Umbilical cord (tissue), 2 donors: ENCODE measurements around the gene KIAA0513. TPM values are rescaled to one million over a fixed set of nuclear protein-coding genes. Genes with fewer than 3 reads are reported as not detected.

Experiments
- DNase-seq: peaks from one replicate; pipeline ENCODE4 v3.0.0-alpha.2; 2015; ENCODE audit warnings: low spot score
- total RNA-seq: library from RNA; depleted of rRNA; stranded (reverse); fragments of >200 nt; gene quantifications from one replicate; pipeline ENCODE4 v1.2.3, GENCODE V29; 2014; ENCODE audit warnings: low replicate concordance; ENCODE audit not compliant: insufficient read depth

The KIAA0513 gene
- total RNA-seq, 1 donor from 2014 or later, result 8.2 TPM

DNA sequence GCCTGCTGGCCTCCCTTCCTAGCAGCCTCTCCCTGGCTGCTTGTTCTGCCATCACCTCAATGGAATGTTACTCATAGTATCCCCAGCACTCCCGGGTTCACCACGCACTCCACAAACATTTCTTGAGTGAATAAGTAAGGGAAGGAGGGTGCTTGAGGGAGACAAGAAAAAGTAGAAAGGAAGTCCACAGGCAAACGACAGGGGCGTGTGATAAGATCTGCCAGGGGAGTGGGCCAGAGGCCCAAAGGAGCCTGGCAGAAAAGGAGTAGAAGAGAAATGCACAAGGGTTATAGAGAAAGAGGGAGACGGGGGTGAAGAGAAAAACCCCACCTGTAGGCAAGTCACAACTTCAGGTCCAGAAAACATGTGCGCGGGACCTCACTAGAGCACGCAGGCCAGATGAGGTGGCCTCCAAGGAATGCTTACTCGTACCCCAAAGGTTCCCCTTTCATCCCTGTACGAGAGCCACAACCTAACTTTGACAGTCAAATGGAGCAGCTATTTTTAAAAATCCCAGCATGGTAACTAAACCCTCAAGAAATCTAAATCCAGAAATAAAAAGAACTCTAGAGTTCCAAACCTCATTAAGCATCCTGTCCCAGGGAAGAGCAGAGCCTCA lies 22.9 kb upstream of the KIAA0513 start:
- DNase-seq, result peak; percentile 84

DNA sequence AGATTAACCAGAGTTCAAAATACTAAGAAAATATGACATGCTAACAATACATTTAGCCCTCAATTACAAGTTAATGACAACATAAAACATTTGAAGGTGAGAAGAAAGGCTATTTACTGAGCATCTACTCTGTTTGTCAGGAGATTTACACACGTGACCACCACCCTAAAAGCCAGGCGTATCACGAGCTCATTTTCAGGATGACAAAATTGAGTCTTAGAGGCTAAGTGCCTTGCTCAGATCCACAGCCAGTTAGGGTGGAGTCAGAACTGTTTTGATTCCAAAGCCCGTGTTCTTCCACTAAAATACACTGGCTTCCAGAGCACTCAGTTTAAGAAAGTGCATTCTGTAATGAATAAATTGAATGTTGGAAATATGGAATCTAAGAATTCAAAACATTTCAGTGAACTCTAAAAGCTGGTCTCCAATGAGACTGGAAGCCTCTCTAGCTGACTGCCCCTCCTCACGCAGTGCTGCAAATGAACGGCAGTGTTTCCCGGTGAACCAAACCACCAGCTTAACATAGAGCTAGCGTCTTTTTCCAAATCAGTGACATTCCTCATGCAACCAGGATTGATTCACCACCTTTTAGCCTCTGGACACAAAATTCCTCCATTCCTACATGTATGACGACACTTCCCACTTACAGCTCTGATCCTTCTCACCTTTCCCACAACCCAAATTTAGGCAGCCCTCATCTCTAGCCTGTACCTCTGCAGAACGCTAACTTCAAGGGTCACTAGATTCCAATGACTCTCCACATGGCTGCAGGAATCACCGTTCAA lies 22.1 kb upstream of the KIAA0513 start:
- peak; percentile 88 for DNase-seq

- DNase-seq, result no peak
Observed at GRCh38 chr16:85006639-85007038, 21.0 kb upstream of the KIAA0513 start.

GRCh38 chr16:85007496-85008214 lies 19.9 kb upstream of the KIAA0513 start:
- no peak for DNase-seq

DNA sequence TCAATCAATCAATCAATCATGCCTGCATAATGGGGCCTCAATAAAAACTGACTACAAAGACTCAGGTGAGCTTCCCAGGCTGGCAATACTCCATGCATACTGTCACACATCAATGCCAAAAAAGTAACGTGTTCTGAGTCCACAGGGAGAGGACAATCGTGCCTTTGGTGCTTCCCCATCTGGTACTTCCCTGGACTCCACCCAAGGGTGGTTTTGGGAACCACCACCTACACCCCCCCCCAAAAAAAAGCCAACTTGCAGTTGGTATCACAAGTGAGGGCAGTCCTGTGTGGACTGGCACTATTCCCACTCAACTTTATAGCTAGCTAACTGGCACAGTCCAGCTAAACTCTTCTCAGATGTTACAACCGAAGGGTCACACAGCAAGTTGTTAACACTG lies 19.3 kb upstream of the KIAA0513 start:
- DNase-seq, result no peak

DNA sequence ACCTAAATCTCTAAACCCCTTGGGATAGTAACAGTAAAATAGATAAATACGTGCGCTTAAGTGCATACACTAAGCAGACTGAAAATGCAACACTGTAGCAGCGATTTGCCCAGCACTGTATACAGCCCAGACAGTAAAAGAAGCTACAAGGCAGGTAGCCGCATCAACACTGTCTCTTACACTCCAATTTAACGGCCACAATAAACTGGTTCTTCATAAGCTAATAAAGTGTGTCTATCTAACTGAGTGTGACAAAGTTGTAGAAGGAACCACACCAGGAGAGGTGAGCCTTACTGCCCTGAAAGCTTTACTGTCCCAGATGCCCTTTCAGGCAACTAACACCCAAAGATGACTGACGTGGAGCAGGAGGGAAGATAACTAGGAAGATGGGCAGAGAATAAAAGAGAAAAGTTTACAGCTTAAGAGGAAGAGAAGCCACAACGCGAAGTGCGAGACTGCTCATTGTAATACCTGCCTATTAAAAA lies 17.1 kb upstream of the KIAA0513 start:
- DNase-seq, result no peak

GRCh38 chr16:85010931-85011845 lies 16.4 kb upstream of the KIAA0513 start, which contains the start of gene ZDHHC7:
Gene ZDHHC7, minus strand, starts transcription at chr16:85011535. Its CDS starts 20,917 bp downstream, at chr16:84990618.
- DNase-seq, result peak; percentile 90

DNA sequence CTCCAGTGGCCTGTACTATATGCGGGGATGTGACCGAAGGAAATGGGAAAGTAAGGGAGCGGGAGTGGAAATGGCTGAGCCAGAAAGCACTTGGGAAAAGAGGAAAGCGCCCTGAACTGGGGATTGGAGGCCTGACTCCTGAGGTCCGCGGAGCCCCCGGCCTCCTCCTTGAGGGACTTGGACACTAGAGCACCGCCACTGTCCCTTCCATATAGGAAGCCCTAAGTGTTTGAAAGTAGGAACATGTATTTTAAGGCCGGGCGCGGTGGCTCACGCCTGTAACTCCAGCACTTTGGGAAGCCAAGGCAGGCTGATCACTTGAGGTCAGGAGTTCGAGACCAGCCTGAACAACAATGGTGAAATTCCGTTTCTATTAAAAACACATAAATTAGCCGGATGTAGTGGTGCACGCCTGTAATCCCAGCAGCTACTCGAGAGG lies 15.7 kb upstream of the KIAA0513 start:
- no peak for DNase-seq

- DNase-seq, result no peak
Observed at GRCh38 chr16:85014311-85014710, 13.3 kb upstream of the KIAA0513 start.

- peak; percentile 42 for DNase-seq
Observed at GRCh38 chr16:85015481-85016187, 12.0 kb upstream of the KIAA0513 start.

DNA sequence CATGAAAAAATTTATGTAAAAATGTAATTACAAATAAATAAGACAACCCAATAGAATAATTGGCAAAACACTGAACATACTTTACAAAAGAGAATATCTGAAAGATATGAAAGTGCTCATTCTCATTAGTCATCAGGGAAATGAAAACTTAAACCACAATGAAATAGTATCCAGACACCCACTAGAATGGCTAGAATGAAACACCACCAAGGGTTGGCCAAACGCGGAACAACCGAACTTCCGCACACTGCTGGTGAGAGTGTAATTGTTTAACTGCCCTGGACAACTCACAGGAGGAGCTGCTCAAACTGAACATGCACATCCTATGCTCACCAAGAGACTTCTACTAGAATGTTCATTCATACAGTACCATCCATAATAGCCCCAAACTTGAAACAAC lies 10.4 kb upstream of the KIAA0513 start:
- DNase-seq, result no peak

- DNase-seq, result no peak
Observed at GRCh38 chr16:85017633-85018032, 10.0 kb upstream of the KIAA0513 start.

DNA sequence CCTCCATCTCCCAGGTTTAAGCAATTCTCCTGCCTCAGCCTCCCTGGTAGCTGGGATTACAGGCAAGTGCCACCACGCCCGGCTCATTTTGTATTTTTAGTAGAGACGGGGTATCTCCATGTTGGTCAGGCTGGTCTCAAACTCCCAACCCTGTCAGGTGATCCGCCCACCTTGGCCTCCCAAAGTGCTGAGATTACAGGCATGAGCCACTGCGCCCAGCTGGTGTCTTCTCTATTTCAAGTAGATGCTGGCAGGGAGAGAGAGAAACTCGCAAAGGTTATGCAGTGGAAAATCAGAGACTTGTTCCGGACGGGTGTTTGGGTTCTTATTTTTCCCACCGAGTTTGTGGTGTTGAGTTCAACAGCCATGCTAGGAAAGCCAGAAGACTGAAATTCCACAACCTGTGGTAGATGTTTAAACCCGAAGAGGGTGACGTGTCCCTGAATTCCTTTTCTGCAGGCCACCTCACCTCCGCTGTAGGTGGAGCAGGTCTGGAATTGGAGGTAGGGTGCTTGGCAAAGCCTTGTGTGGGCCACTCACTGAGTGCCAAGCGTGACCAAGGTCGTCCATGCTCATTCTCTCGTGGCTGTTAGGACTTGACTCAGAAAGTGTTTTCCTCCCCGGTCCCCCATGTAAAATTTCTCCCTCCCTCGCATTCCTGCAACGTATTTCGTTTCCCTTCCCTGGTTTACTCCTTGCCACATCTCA lies 8.9 kb upstream of the KIAA0513 start:
- DNase-seq, result no peak

- no peak for DNase-seq
Observed at GRCh38 chr16:85019659-85020245, 7.8 kb upstream of the KIAA0513 start.

GRCh38 chr16:85025781-85026653 lies 1.6 kb upstream of the KIAA0513 start:
- no peak for DNase-seq

DNA sequence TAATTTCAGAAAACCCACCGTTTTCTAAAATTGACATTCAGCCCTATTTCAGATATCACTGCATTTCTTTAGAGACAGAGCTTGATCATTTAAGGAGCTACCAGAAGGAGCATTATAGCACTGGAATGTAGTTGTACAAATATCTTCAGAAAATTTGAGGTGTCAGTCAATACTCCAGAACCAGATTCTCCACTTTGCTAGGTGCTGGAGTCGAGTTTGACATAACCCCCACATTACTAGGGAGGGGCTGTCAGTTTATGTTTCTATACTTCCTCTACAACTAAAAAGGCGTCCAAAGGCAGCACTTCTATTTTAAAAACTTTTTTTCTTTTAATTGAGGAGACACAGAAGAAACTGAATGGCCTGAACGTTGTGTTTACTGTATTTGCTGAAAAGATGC lies 892 bp upstream of the KIAA0513 start:
- DNase-seq, result no peak

DNA sequence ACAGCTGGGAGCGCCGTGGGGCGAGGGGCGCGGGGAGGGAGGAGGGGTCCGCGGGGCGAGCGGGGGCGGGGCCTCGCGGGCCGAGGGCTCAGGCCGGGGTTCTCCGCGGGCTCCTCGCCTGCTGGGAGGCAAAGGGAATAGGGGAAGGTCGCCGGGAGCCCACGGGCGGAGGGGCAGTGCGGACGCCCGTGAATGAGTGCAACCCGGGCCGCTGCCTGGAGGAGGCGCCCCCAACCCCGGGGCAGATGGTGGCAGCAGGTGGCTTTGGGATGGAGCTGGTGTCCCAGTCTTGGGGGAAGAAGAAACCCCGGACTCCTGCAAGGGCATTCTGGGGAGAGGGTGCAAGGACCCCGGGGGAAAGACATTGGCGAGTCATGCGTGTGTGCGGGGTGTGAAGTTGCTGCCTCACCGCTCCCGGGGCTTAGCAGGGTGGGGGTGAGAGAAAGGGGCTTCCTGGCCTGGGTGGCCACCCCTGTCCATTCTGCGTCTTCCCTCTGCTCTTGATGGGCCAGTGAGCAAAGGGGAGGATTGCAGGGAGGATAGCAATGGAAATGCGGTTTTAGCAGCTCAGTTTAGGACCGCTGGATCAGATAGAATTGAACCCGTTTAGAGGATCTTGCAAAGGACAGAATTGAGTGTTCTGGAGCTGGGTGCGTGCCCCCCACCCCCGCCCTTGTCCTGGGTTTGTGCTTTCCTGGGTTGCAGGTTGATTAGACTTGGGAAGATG lies 526 bp downstream of the KIAA0513 start:
- DNase-seq, result no peak
